Middle frontal gyrus (tissue), 1 donor: ENCODE measurements around the gene LRRC19.

Experiments
- DNase-seq: peaks from one replicate; pipeline ENCODE4 v3.0.0-alpha.2; 2015; ENCODE audit warnings: low spot score; ENCODE audit errors: extremely low spot score

Gene LRRC19

GRCh38 chr9:26955921-26956859 lies 49.3 kb downstream of the LRRC19 start, which contains the start of gene IFT74:
Gene IFT74 (plus strand): TSS chr9:26956412. CDS start chr9:26961968, 5,556 bp downstream.
- DNase-seq: peak; percentile 99

GRCh38 chr9:26955222-26955903 lies 50.1 kb downstream of the LRRC19 start:
- no peak for DNase-seq

- DNase-seq: no peak
These were observed 51.4 kb downstream of the LRRC19 start for GRCh38 chr9:26954050-26954508.

GRCh38 chr9:26951794-26952193 lies 53.7 kb downstream of the LRRC19 start:
- DNase-seq: no peak

- no peak for DNase-seq
These were observed 55.0 kb downstream of the LRRC19 start for GRCh38 chr9:26950521-26950920.

- DNase-seq: no peak
These were observed 55.8 kb downstream of the LRRC19 start for GRCh38 chr9:26949637-26950069.

- DNase-seq: no peak
These were observed 57.7 kb downstream of the LRRC19 start for GRCh38 chr9:26947736-26948135.

- peak; percentile 76 for DNase-seq
These were observed 58.4 kb downstream of the LRRC19 start, which contains the start of gene PLAA for GRCh38 chr9:26946753-26947727. Gene PLAA (minus strand): TSS chr9:26947242. CDS start chr9:26947045, 197 bp downstream.

GRCh38 chr9:26945591-26945990 lies 59.9 kb downstream of the LRRC19 start:
- no peak for DNase-seq
